HEK293T (cell line): Measurements from ENCODE around the gene CHAF1B.

Source experiments
- CTCF ChIA-PET: fragments of 350-600 bp; formaldehyde crosslinking; extraction: SDS; loops from one replicate; lab custom pipeline; 2021; ENCODE audit warnings: antibody characterized with exemption, inconsistent platforms; lab: Yijun Ruan, JAX
- POLR2A ChIA-PET: fragments of 350-600 bp; formaldehyde crosslinking; extraction: SDS; loops from one replicate; lab custom pipeline; 2020; ENCODE audit warnings: antibody characterized with exemption, inconsistent platforms; lab: Yijun Ruan, JAX
- DNase-seq: peaks from one replicate; pipeline ENCODE4 v3.0.0; 2012; ENCODE audit warnings: mixed read lengths; ENCODE audit errors: extremely low spot score
- ARNT ChIP-seq: fragments of 450-650 bp; IDR thresholded peaks from 2 replicates; pipeline ENCODE4 v1.6.1; 2017; ENCODE audit warnings: mild to moderate bottlenecking
- BHLHE40 ChIP-seq: fragments of 450-650 bp; IDR thresholded peaks from 2 replicates; pipeline ENCODE4 v1.6.1; 2016; ENCODE audit warnings: mild to moderate bottlenecking, moderate library complexity, borderline replicate concordance
- CTBP1 ChIP-seq: fragments of 450-650 bp; IDR thresholded peaks from 2 replicates; pipeline ENCODE4 v1.6.1; 2016; ENCODE audit warnings: borderline replicate concordance
- ELF4 ChIP-seq: fragments of 450-650 bp; IDR thresholded peaks from 2 replicates; pipeline ENCODE4 v1.6.1; 2017; ENCODE audit warnings: antibody characterized with exemption
- FOXA1 ChIP-seq: fragments of 450-650 bp; IDR thresholded peaks from 2 replicates; pipeline ENCODE4 v1.6.1; 2016; ENCODE audit warnings: mild to moderate bottlenecking
- FOXK2 ChIP-seq: fragments of 450-650 bp; IDR thresholded peaks from 2 replicates; pipeline ENCODE4 v1.6.1; 2016; ENCODE audit warnings: mild to moderate bottlenecking
- FOXM1 ChIP-seq: fragments of 450-650 bp; IDR thresholded peaks from 2 replicates; pipeline ENCODE4 v1.6.1; 2017; ENCODE audit warnings: mild to moderate bottlenecking, borderline replicate concordance
- HDGF ChIP-seq: fragments of 450-650 bp; IDR thresholded peaks from 2 replicates; pipeline ENCODE4 v1.6.1; 2017; ENCODE audit warnings: antibody characterized with exemption, borderline replicate concordance
- L3MBTL2 ChIP-seq: fragments of 450-650 bp; conservative IDR thresholded peaks from 2 replicates; pipeline ENCODE4 v1.6.1; 2016; ENCODE audit warnings: mild to moderate bottlenecking
- LEF1 ChIP-seq: fragments of 450-650 bp; IDR thresholded peaks from 2 replicates; pipeline ENCODE4 v1.6.1; 2017; ENCODE audit warnings: mild to moderate bottlenecking, borderline replicate concordance
- NFRKB ChIP-seq: fragments of 450-650 bp; IDR thresholded peaks from 2 replicates; pipeline ENCODE4 v1.6.1; 2016; ENCODE audit warnings: mild to moderate bottlenecking, moderate library complexity
- PKNOX1 ChIP-seq: fragments of 450-650 bp; IDR thresholded peaks from 2 replicates; pipeline ENCODE4 v1.6.1; 2016
- SP1 ChIP-seq: fragments of 450-650 bp; IDR thresholded peaks from 2 replicates; pipeline ENCODE4 v1.6.1; 2017
- SUZ12 ChIP-seq: fragments of 450-650 bp; IDR thresholded peaks from 2 replicates; pipeline ENCODE4 v1.6.1; 2016; ENCODE audit warnings: mild to moderate bottlenecking
- TARDBP ChIP-seq: fragments of 450-650 bp; IDR thresholded peaks from 2 replicates; pipeline ENCODE4 v1.6.1; 2016
- ZNF384 ChIP-seq: fragments of 450-650 bp; IDR thresholded peaks from 2 replicates; pipeline ENCODE4 v1.6.1; 2016

CHAF1B gene

GRCh38 chr21:36464590-36464989, 79.4 kb downstream of the CHAF1B start:
- ChIA-PET CTCF (no interaction called here), POLR2A (no interaction called here)
- no peak for DNase-seq
- TF ChIP-seq PKNOX1 (no peak), CTBP1 (no peak), BHLHE40 (no peak), LEF1 (no peak), L3MBTL2 (no peak), FOXA1 (no peak), TARDBP (no peak), ELF4 (no peak), NFRKB (no peak), FOXM1 (no peak), ARNT (no peak), SP1 (no peak), ZNF384 (no peak)

GRCh38 chr21:36465478-36465877, 80.3 kb downstream of the CHAF1B start:
- TF ChIP-seq ELF4 = no peak
- no peak for TF ChIP-seq NFRKB
- no peak for TF ChIP-seq L3MBTL2
- no peak for TF ChIP-seq FOXA1
- no peak for TF ChIP-seq LEF1
- no peak for TF ChIP-seq SUZ12
- no peak for TF ChIP-seq SP1
- TF ChIP-seq HDGF = no peak
- TF ChIP-seq FOXK2 = no peak
- TF ChIP-seq ARNT = no peak
- ChIA-PET POLR2A (no interaction called here), CTCF (no interaction called here)
- DNase-seq = no peak

- no peak for TF ChIP-seq ARNT
- no peak for TF ChIP-seq SP1
- TF ChIP-seq PKNOX1 = no peak
- TF ChIP-seq HDGF = no peak
- TF ChIP-seq ZNF384 = no peak
- no peak for TF ChIP-seq FOXK2
- no peak for TF ChIP-seq SUZ12
- TF ChIP-seq CTBP1 = no peak
- no peak for TF ChIP-seq FOXA1
- TF ChIP-seq LEF1 = no peak
- no peak for TF ChIP-seq TARDBP
- TF ChIP-seq L3MBTL2 = no peak
- TF ChIP-seq NFRKB = no peak
- no peak for TF ChIP-seq ELF4
- no peak for TF ChIP-seq FOXM1
- no peak for DNase-seq
- ChIA-PET POLR2A (no interaction called here), CTCF (no interaction called here)
These were observed 80.9 kb downstream of the CHAF1B start for GRCh38 chr21:36466061-36466511.
